Kidney epithelial cell (primary cell): ENCODE results near the gene MYH1. TPM values are rescaled to one million over a fixed set of nuclear protein-coding genes. Genes with fewer than 3 reads are reported as not detected.

Experiments used
- DNase-seq: peaks from one replicate; pipeline ENCODE4 v3.0.0-alpha.2; 2010; ENCODE audit warnings: low read depth
- H3K27me3 ChIP-seq: 2 replicates; pipeline ENCODE4 v1.6.0; 2011; ENCODE audit warnings: low read length; ENCODE audit not compliant: control insufficient read depth, insufficient read depth
- H3K36me3 ChIP-seq: 2 replicates; pipeline ENCODE4 v1.5.1; 2011; ENCODE audit warnings: low read length; ENCODE audit not compliant: control insufficient read depth, insufficient read depth
- H3K4me3 ChIP-seq: 2 replicates; pipeline ENCODE4 v1.5.1; 2011; ENCODE audit warnings: low read depth, mild to moderate bottlenecking, control low read depth, low read length
- CTCF ChIP-seq: IDR thresholded peaks from 2 replicates; pipeline ENCODE4 v1.5.1; 2011; ENCODE audit warnings: mild to moderate bottlenecking, moderate library complexity, low read length, control low read depth, inconsistent platforms; ENCODE audit not compliant: insufficient read depth, poor library complexity, severe bottlenecking
- total RNA-seq: library from RNA; depleted of rRNA; stranded (reverse); fragments of >200 nt; gene quantifications from 2 replicates; pipeline ENCODE4 v1.2.3, GENCODE V29; 2015

The MYH1 gene
- total RNA-seq, 1 donor from 2014 or later = not detected

- H3K36me3 ChIP-seq = no peaks in the 10 kb centered on the region
- no peak for TF ChIP-seq CTCF
- no peaks in the 10 kb centered on the region for H3K27me3 ChIP-seq
- DNase-seq = no peak
- H3K4me3 ChIP-seq = no peak overlapping the region
Observed at GRCh38 chr17:10471858-10472257, 46.5 kb downstream of the MYH1 start.

GRCh38 chr17:10469459-10469858, 48.9 kb downstream of the MYH1 start, which contains the start of gene MYH4:
TSS of gene MYH4 (minus strand) at chr17:10469559. CDS start at chr17:10466745, 2,814 bp downstream.
- no peaks in the 10 kb centered on the region for H3K27me3 ChIP-seq
- TF ChIP-seq CTCF = no peak
- no peak within 1 kb of the TSS for H3K4me3 ChIP-seq
- H3K36me3 ChIP-seq = no peaks in the 10 kb centered on the region
- DNase-seq = no peak

GRCh38 chr17:10463402-10463801, 54.9 kb downstream of the MYH1 start:
- TF ChIP-seq CTCF = no peak
- Histone ChIP-seq H3K27me3 (no peaks in the 10 kb centered on the region), H3K36me3 (no peaks in the 10 kb centered on the region), H3K4me3 (no peak overlapping the region)
- DNase-seq = no peak

- no peak for DNase-seq
- no peak for TF ChIP-seq CTCF
- Histone ChIP-seq H3K27me3 (no peaks in the 10 kb centered on the region), H3K36me3 (no peaks in the 10 kb centered on the region), H3K4me3 (no peak overlapping the region)
Observed at GRCh38 chr17:10460062-10460461, 58.3 kb downstream of the MYH1 start.

GRCh38 chr17:10458701-10459100, 59.6 kb downstream of the MYH1 start:
- no peaks in the 10 kb centered on the region for H3K36me3 ChIP-seq
- no peaks in the 10 kb centered on the region for H3K27me3 ChIP-seq
- no peak for DNase-seq
- no peak overlapping the region for H3K4me3 ChIP-seq
- TF ChIP-seq CTCF = no peak

GRCh38 chr17:10457952-10458351, 60.4 kb downstream of the MYH1 start:
- TF ChIP-seq CTCF = no peak
- DNase-seq = no peak
- H3K4me3 ChIP-seq = no peak overlapping the region
- no peaks in the 10 kb centered on the region for H3K27me3 ChIP-seq
- H3K36me3 ChIP-seq = no peaks in the 10 kb centered on the region
